ENCODE data around the gene BLM.

GRCh38 chr15:90751300-90751825 lies 34.2 kb downstream of the BLM start:
- TF ChIP-seq GATA2 (IDR thresholded peaks at IDR 0.05; ENCODE audit: low read depth, low read length) (no peak), GATA3 (IDR thresholded peaks at IDR 0.05; ENCODE audit: low read depth, low read length) (no peak)

Data from SH-SY5Y (cell line).